Left lung (tissue), 10 donors: ENCODE measurements around the gene PLPP3. TPM values are rescaled to one million over a fixed set of nuclear protein-coding genes. Genes with fewer than 3 reads are reported as not detected.
A peak's percentile ranks its signal among the peaks of the same experiment; 100 is the strongest.

Experiments
- ATAC-seq: fragments of 200-7000 bp; cut with Tn5 transposase; one replicate; pipeline ENCODE4 v1.9.1; 2020; ENCODE audit warnings: moderate library complexity
- DNase-seq, 4 donors: peaks; one replicate each; pipeline ENCODE4 v3.0.0-alpha.2; 2013 to 2020
- H3K27ac ChIP-seq, 2 donors: fragments of 200-600 bp; sonication (generic) in 1 of 2; one replicate each; pipeline versions ENCODE4 v1.5.0 to v1.8.0; 2020 to 2021
- H3K27me3 ChIP-seq, 2 donors: fragments of 200-600 bp; sonication (generic) in 1 of 2; one replicate each; pipeline versions ENCODE4 v1.5.0 to v1.8.0; 2020 to 2021
- H3K36me3 ChIP-seq, 2 donors: fragments of 200-600 bp; sonication (generic) in 1 of 2; one replicate each; pipeline versions ENCODE4 v1.5.0 to v1.8.0; 2020 to 2021
- H3K4me1 ChIP-seq, 2 donors: fragments of 200-600 bp; one replicate each; pipeline ENCODE4 v1.8.0; 2021
- H3K4me3 ChIP-seq, 2 donors: fragments of 200-600 bp; sonication (generic) in 1 of 2; one replicate each; pipeline versions ENCODE4 v1.5.0 to v1.8.0; 2020 to 2021; ENCODE audit warnings: mild to moderate bottlenecking in 1 of 2
- H3K9me3 ChIP-seq, 2 donors: fragments of 200-600 bp; sonication (generic) in 1 of 2; one replicate each; pipeline versions ENCODE4 v1.5.0 to v1.8.0; 2020 to 2021
- intact Hi-C, 2 donors: fragments of 100-400 bp; cut with DNase I; formaldehyde crosslinking; loops; one replicate each; pipeline versions ENCODE4 v1.11.2 to v1.14.2; 2022
- polyA plus RNA-seq, 6 donors: library from polyadenylated mRNA; unstranded; fragments of 120-200 nt; gene quantifications; one replicate each; pipeline ENCODE4 v1.2.1, GENCODE V29; 2013; ENCODE audit not compliant: insufficient read length in 6 of 6
- total RNA-seq, 2 donors: library from RNA; stranded (reverse); fragmentation: NEBNext Ultra II Directional; extraction: Animal tissue kit (Norgen Biotek cat#: 25700); gene quantifications; one replicate each; pipeline ENCODE4 v1.2.1, GENCODE V29; 2021
- TF ChIP-seq, protein P1 (sequence below), 2 donors: fragments of 200-600 bp; sonication (generic) in 1 of 2; IDR thresholded peaks; one replicate each; pipeline versions ENCODE4 v1.5.0 to v1.8.0; 2021; ENCODE audit warnings: antibody characterized with exemption in 2 of 2
- donor health status: DM: no; HTN: yes; CAD: no.
- donor health status: DM: no; HTN: no; CAD: no.

The PLPP3 gene
- total and polyA plus RNA-seq, 8 donors = 44.5 to 145 (median 115) TPM

DNA sequence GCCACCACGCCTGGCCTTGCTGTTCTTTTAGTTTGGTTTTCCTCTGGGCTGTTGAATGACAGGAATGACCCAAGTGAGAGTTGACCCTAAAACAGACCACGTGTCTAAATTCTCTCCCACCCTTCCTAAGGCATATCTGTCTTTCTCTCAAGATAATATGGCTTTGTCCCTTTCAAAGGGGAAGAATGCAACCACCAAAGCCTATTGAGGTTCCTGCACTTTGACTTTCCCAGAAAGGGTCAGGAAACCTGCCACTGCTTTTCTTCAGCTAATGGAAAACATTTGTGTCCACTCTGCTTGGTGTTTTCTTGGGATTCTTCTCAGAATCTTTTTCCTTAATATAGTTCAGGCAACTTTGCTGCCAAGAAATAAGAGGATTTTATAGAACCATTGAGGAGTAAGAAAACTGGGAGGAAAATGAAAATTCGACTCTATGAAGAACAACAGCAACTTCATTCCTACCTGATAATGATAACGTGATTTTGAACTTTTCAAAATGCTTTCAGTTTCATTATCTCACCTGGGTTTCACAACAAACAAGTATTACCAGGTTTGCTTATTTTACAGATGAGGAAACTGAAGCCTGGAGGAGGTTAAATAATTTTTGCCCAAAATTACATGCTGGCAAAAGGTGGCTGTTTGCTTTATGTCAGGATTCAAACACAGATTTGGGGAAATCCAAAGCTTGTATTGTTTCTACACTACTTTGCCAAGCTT is 6.9 kb downstream of the PLPP3 start:
- H3K27ac ChIP-seq = no peak overlapping the region
- no peaks in the 10 kb centered on the region for H3K27me3 ChIP-seq
- intact Hi-C loops = loop anchor here in 1 of 2 donors (10.0 kb wide), 2 partner anchors 68 to 158 kb away; no protein-coding TSS in a partner anchor
- H3K4me1 ChIP-seq = peaks cover 13 to 86% of the 10 kb centered on the region in 2 donors
- no peaks in the 10 kb centered on the region for H3K36me3 ChIP-seq
- DNase-seq (no peak), ATAC-seq (no peak)
- H3K4me3 ChIP-seq = no peak overlapping the region
- no peaks in the 10 kb centered on the region for H3K9me3 ChIP-seq
- TF ChIP-seq, protein P1, sequence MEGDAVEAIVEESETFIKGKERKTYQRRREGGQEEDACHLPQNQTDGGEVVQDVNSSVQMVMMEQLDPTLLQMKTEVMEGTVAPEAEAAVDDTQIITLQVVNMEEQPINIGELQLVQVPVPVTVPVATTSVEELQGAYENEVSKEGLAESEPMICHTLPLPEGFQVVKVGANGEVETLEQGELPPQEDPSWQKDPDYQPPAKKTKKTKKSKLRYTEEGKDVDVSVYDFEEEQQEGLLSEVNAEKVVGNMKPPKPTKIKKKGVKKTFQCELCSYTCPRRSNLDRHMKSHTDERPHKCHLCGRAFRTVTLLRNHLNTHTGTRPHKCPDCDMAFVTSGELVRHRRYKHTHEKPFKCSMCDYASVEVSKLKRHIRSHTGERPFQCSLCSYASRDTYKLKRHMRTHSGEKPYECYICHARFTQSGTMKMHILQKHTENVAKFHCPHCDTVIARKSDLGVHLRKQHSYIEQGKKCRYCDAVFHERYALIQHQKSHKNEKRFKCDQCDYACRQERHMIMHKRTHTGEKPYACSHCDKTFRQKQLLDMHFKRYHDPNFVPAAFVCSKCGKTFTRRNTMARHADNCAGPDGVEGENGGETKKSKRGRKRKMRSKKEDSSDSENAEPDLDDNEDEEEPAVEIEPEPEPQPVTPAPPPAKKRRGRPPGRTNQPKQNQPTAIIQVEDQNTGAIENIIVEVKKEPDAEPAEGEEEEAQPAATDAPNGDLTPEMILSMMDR (IDR thresholded peaks at IDR 0.05) = no peak

DNA sequence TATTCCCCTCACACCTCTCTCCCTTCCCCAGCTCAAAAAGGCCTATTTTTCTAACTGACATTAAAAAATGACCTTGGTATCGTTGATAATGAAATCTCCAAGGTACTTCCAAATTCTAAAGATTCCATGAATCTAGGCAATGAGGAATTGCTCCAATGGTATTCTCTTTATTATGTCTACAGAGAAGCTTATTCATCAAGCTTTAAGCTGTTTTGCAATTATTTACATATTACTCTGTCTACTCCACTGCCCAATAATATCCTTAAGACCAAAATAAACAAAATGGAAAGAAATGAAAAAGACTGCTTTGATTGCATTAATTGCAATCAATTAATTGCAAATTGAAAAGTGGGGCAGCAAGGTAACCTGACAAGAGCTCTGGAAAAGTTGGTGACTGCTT is 7.9 kb downstream of the PLPP3 start:
- H3K4me1 ChIP-seq = peaks cover 13 to 81% of the 10 kb centered on the region in 2 donors
- ATAC-seq (no peak), DNase-seq (no peak)
- H3K9me3 ChIP-seq = no peaks in the 10 kb centered on the region
- no peak overlapping the region for H3K4me3 ChIP-seq
- intact Hi-C loops = loop anchor here in 1 of 2 donors (10.0 kb wide), 2 partner anchors 67 to 157 kb away; no protein-coding TSS in a partner anchor
- TF ChIP-seq, protein P1 (IDR thresholded peaks at IDR 0.05) = no peak
- no peaks in the 10 kb centered on the region for H3K36me3 ChIP-seq
- no peak overlapping the region for H3K27ac ChIP-seq
- H3K27me3 ChIP-seq = no peaks in the 10 kb centered on the region

DNA sequence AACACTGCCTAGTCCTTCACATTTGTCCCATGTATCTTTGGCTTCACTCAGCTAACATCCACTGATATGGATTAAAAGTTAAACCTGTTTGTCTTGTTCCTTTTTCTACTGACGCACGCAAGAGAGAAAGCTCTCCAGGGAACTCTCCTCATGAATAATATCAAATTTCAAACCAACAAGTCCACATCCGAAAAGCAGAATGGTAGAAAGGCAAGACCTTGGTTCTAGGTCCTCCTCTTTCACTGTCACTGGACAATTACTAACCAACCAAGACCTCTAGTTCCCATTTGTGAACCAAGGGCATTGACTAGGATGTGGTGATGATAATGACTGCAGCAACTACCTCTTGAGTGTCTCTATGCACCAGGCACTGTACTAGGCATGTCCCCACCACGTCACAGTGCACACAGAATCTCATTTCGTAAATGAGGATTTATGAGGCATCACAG is 8.4 kb downstream of the PLPP3 start:
- DNase-seq = peak in 1 of 4 donors; percentile 52
- intact Hi-C loops = loop anchor here in 1 of 2 donors (10.0 kb wide), 2 partner anchors 66 to 156 kb away; no protein-coding TSS in a partner anchor
- Histone ChIP-seq H3K4me1 (peaks cover 12 to 76% of the 10 kb centered on the region in 2 donors), H3K27ac (no peak overlapping the region), H3K36me3 (no peaks in the 10 kb centered on the region), H3K9me3 (no peaks in the 10 kb centered on the region), H3K4me3 (no peak overlapping the region), H3K27me3 (no peaks in the 10 kb centered on the region)
- TF ChIP-seq, protein P1 (IDR thresholded peaks at IDR 0.05) = no peak
- ATAC-seq = peak; percentile 53

DNA sequence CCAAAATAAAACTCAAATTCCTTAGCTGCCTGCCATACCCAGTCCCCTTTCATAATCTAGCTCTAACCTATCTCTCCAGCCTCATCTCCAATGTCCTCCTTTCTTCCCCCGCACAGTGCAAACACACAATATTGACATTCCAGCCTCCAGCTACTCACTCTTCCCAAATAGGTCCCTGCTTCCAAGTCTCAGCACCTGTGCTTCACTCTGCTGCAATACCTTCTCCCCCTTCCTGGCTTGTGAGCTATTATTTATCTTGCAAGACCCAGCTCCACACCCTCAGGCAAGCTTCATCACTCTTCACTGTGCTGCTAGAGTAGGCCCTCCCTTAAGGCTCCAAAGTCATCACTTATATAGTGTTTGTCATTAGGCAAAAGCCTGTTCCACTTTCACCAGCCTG is 9.7 kb downstream of the PLPP3 start:
- TF ChIP-seq, protein P1 (IDR thresholded peaks at IDR 0.05) = no peak
- ATAC-seq (peak; percentile 68), DNase-seq (no peak)
- H3K4me3 ChIP-seq = no peak overlapping the region
- no peak overlapping the region for H3K27ac ChIP-seq
- H3K4me1 ChIP-seq = peaks cover 16 to 76% of the 10 kb centered on the region in 2 donors
- intact Hi-C loops = loop anchor here in 1 of 2 donors (10.0 kb wide), 2 partner anchors 65 to 155 kb away; no protein-coding TSS in a partner anchor
- no peaks in the 10 kb centered on the region for H3K27me3 ChIP-seq
- no peaks in the 10 kb centered on the region for H3K9me3 ChIP-seq
- no peaks in the 10 kb centered on the region for H3K36me3 ChIP-seq

DNA sequence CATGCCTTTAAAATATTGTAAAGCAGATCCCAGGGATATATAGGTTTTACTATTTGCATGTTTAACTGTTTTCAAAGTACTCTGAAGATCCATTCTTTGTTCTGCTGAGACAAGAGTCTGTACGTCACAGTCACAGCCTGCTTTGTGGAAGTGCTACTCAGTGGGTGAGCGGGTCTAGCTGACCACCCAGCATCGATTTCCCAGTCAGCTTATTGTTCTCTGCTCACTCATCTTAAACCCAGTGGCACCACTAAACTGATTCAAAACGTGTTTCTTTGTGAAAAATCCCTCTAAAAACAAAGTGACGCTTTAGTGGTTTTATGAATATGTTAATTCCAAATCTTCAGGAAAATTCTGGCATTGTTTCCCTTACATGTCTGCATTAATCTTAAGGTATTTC is 12.4 kb downstream of the PLPP3 start:
- ATAC-seq (no peak), DNase-seq (no peak)
- TF ChIP-seq, protein P1 (IDR thresholded peaks at IDR 0.05) = no peak
- Histone ChIP-seq H3K27me3 (no peaks in the 10 kb centered on the region), H3K4me3 (no peak overlapping the region), H3K27ac (no peak overlapping the region), H3K4me1 (peaks cover 9 to 74% of the 10 kb centered on the region in 2 donors), H3K9me3 (no peaks in the 10 kb centered on the region), H3K36me3 (no peaks in the 10 kb centered on the region)
- intact Hi-C loops = no loop called here
